Neuronal stem cell (in vitro differentiated cells): ENCODE measurements around the gene TNC.
"Not testable (repeated sequence)": the region's sequence is repeated elsewhere in the genome, so short reads cannot be mapped to it uniquely, and the experiment has no call there.

Source experiments
- DNase-seq: peaks from one replicate; pipeline ENCODE4 v3.0.0-alpha.2; 2013; ENCODE audit warnings: low spot score
- H2AFZ ChIP-seq: one replicate; pipeline ENCODE4 v1.6.1; 2013; ENCODE audit warnings: mild to moderate bottlenecking, low read length, inconsistent platforms
- H2AK5ac ChIP-seq: 2 replicates; pipeline ENCODE4 v1.6.1; 2013; ENCODE audit warnings: low read depth, mild to moderate bottlenecking, inconsistent platforms, low read length, moderate library complexity, mixed read lengths
- H2BK120ac ChIP-seq: 2 replicates; pipeline ENCODE4 v1.6.1; 2013; ENCODE audit warnings: low read depth, mild to moderate bottlenecking, inconsistent platforms, low read length, moderate library complexity, mixed read lengths
- H2BK12ac ChIP-seq: one replicate; pipeline ENCODE4 v1.6.1; 2013; ENCODE audit warnings: low read length, inconsistent platforms
- H2BK15ac ChIP-seq: 2 replicates; pipeline ENCODE4 v1.6.1; 2013; ENCODE audit warnings: mild to moderate bottlenecking, low read length, inconsistent platforms, mixed read lengths
- H2BK5ac ChIP-seq: one replicate; pipeline ENCODE4 v1.6.1; 2013; ENCODE audit warnings: inconsistent platforms, mild to moderate bottlenecking, low read length, moderate library complexity
- H3K14ac ChIP-seq: one replicate; pipeline ENCODE4 v1.6.1; 2013; ENCODE audit warnings: low read length, inconsistent platforms
- H3K18ac ChIP-seq: 2 replicates; pipeline ENCODE4 v1.6.1; 2013; ENCODE audit warnings: low read length, inconsistent platforms
- H3K23ac ChIP-seq: 2 replicates; pipeline ENCODE4 v1.6.1; 2013; ENCODE audit warnings: low read depth, mild to moderate bottlenecking, mixed read lengths, low read length, inconsistent platforms; ENCODE audit not compliant: poor library complexity
- H3K27ac ChIP-seq: replicated peaks from 3 replicates; pipeline ENCODE4 v1.5.1; 2013; ENCODE audit warnings: low read length, inconsistent platforms
- H3K27me3 ChIP-seq, 3 experiments: 2 replicates each; pipeline ENCODE4 v1.6.1; 2013; ENCODE audit warnings: low read length in 3 of 3, mild to moderate bottlenecking in 2 of 3, inconsistent platforms in 1 of 3, low read depth in 1 of 3, mixed read lengths in 1 of 3, moderate library complexity in 1 of 3; ENCODE audit not compliant: control insufficient read depth in 3 of 3, insufficient read depth in 3 of 3
- H3K36me3 ChIP-seq, 2 donors: replicated peaks in 1 of 2; 2 replicates each; pipeline ENCODE4 v1.6.1; 2013; ENCODE audit warnings: low read length in 2 of 2; ENCODE audit not compliant: control insufficient read depth in 2 of 2, insufficient read depth in 2 of 2
- H3K4ac ChIP-seq: 2 replicates; pipeline ENCODE4 v1.6.1; 2013; ENCODE audit warnings: inconsistent platforms, mild to moderate bottlenecking, low read length, moderate library complexity
- H3K4me1 ChIP-seq, 2 donors: 1 replicate in 1 of 2; 2 replicates in 1 of 2; pipeline ENCODE4 v1.6.1; 2013; ENCODE audit warnings: low read length in 2 of 2, low read depth in 1 of 2; ENCODE audit not compliant: control insufficient read depth in 2 of 2, insufficient read depth in 1 of 2
- H3K4me2 ChIP-seq: one replicate; pipeline ENCODE4 v1.6.1; 2013; ENCODE audit warnings: mild to moderate bottlenecking, low read length, inconsistent platforms; ENCODE audit not compliant: insufficient read depth, poor library complexity, severe bottlenecking
- H3K4me3 ChIP-seq, 2 donors: 2 replicates each; pipeline ENCODE4 v1.5.1; 2013; ENCODE audit warnings: low read length in 2 of 2, mild to moderate bottlenecking in 2 of 2, inconsistent platforms in 1 of 2, moderate library complexity in 1 of 2
- H3K79me1 ChIP-seq: one replicate; pipeline ENCODE4 v1.6.1; 2013; ENCODE audit warnings: low read depth, mild to moderate bottlenecking, inconsistent platforms, low read length, moderate library complexity
- H3K9ac ChIP-seq: one replicate; pipeline ENCODE4 v1.6.1; 2013; ENCODE audit warnings: mild to moderate bottlenecking, low read depth, low read length, inconsistent platforms; ENCODE audit not compliant: poor library complexity
- H3K9me3 ChIP-seq, 2 donors: replicated peaks in 1 of 2; 2 replicates each; pipeline versions ENCODE3 to v1.6.1; 2013; ENCODE audit warnings: low read length in 2 of 2, mild to moderate bottlenecking in 2 of 2, inconsistent platforms in 1 of 2, low read depth in 1 of 2, mixed read lengths in 1 of 2, moderate library complexity in 1 of 2; ENCODE audit not compliant: control insufficient read depth in 2 of 2, insufficient read depth in 1 of 2
- H4K8ac ChIP-seq: one replicate; pipeline ENCODE4 v1.6.1; 2013; ENCODE audit warnings: low read depth, mild to moderate bottlenecking, inconsistent platforms, low read length, moderate library complexity
- H4K91ac ChIP-seq: one replicate; pipeline ENCODE4 v1.6.1; 2013; ENCODE audit warnings: low read length, low read depth, mild to moderate bottlenecking, inconsistent platforms; ENCODE audit not compliant: poor library complexity
- WGBS, 2 donors: extraction: QIAGEN DNeasy Blood & Tissue Kit; methylation state at CpG; one replicate each; pipeline ENCODE4 v1.1.7; 2013; ENCODE audit warnings: missing lambda C conversion rate in 2 of 2, mixed read lengths in 1 of 2; ENCODE audit not compliant: insufficient read length in 2 of 2, insufficient replicate concordance in 1 of 2; ENCODE audit errors: extremely low coverage in 2 of 2; 5-methylcytosine and 5-hydroxymethylcytosine counted together

Gene TNC

GRCh38 chr9:115130176-115130575 is 12.2 kb upstream of the TNC start:
- H3K27ac ChIP-seq = no peak overlapping the region
- H3K23ac ChIP-seq = no peak overlapping the region
- DNase-seq = no peak
- H2BK12ac ChIP-seq = no peak overlapping the region
- H3K4me1 ChIP-seq = peaks cover 0 to 8% of the 10 kb centered on the region in 2 donors
- H3K14ac ChIP-seq = no peak overlapping the region
- no peaks in the 10 kb centered on the region for H3K27me3 ChIP-seq
- H3K79me1 ChIP-seq = no peaks in the 10 kb centered on the region
- H2AK5ac ChIP-seq = no peak overlapping the region
- H3K4ac ChIP-seq = no peak overlapping the region
- no peak overlapping the region for H2BK120ac ChIP-seq
- no peak overlapping the region for H3K18ac ChIP-seq
- no peak overlapping the region for H3K4me2 ChIP-seq
- no peak overlapping the region for H3K9ac ChIP-seq
- no peaks in the 10 kb centered on the region for H3K36me3 ChIP-seq
- H2AFZ ChIP-seq = no peak overlapping the region
- no peak overlapping the region for H2BK15ac ChIP-seq
- no peak overlapping the region for H3K4me3 ChIP-seq
- peaks cover 0 to 3% of the 10 kb centered on the region in 2 donors for H3K9me3 ChIP-seq
- H4K91ac ChIP-seq = no peak overlapping the region
- no peak overlapping the region for H4K8ac ChIP-seq
- WGBS, 2 donors = no CpG with 5 or more reads among the region's 3 CpGs
- H2BK5ac ChIP-seq = no peak overlapping the region

- not testable (repeated sequence) for H4K91ac ChIP-seq, H3K4me2 ChIP-seq, H4K8ac ChIP-seq, H2BK120ac ChIP-seq, H3K36me3 ChIP-seq, H3K4ac ChIP-seq, H2AK5ac ChIP-seq, H2BK12ac ChIP-seq, H3K14ac ChIP-seq, H3K4me1 ChIP-seq, H3K18ac ChIP-seq, H2BK5ac ChIP-seq, H3K27me3 ChIP-seq, H3K79me1 ChIP-seq, H3K23ac ChIP-seq, DNase-seq, H3K27ac ChIP-seq, H2AFZ ChIP-seq, H3K9me3 ChIP-seq, H3K9ac ChIP-seq, H3K4me3 ChIP-seq, H2BK15ac ChIP-seq
- WGBS, 2 donors = no CpG with 5 or more reads among the region's 6 CpGs
These were observed 10.8 kb upstream of the TNC start for GRCh38 chr9:115128726-115129125.

- no peak overlapping the region for H2AK5ac ChIP-seq
- no peak overlapping the region for H3K23ac ChIP-seq
- peaks cover 0 to 2% of the 10 kb centered on the region in 2 donors for H3K4me1 ChIP-seq
- no peak overlapping the region for H2BK15ac ChIP-seq
- no peak for DNase-seq
- no peak overlapping the region for H2BK5ac ChIP-seq
- no peak overlapping the region for H3K9ac ChIP-seq
- no peaks in the 10 kb centered on the region for H3K36me3 ChIP-seq
- no peak overlapping the region for H2BK120ac ChIP-seq
- H3K14ac ChIP-seq = no peak overlapping the region
- no peak overlapping the region for H3K4me2 ChIP-seq
- no peaks in the 10 kb centered on the region for H3K79me1 ChIP-seq
- H2BK12ac ChIP-seq = no peak overlapping the region
- no peak overlapping the region for H3K4ac ChIP-seq
- H2AFZ ChIP-seq = no peak overlapping the region
- H3K18ac ChIP-seq = no peak overlapping the region
- H3K27me3 ChIP-seq = no peaks in the 10 kb centered on the region
- no CpG with 5 or more reads among the region's 4 CpGs for WGBS, 2 donors
- no peak overlapping the region for H3K4me3 ChIP-seq
- H4K91ac ChIP-seq = no peak overlapping the region
- peaks cover 0 to 3% of the 10 kb centered on the region in 2 donors for H3K9me3 ChIP-seq
- no peak overlapping the region for H4K8ac ChIP-seq
- H3K27ac ChIP-seq = no peak overlapping the region
These were observed 9.3 kb upstream of the TNC start for GRCh38 chr9:115127191-115127817.

GRCh38 chr9:115126404-115126803 is 8.4 kb upstream of the TNC start:
- DNase-seq = no peak
- H3K18ac ChIP-seq = no peak overlapping the region
- no CpG with 5 or more reads among the region's 2 CpGs for WGBS, 2 donors
- H3K14ac ChIP-seq = no peak overlapping the region
- no peak overlapping the region for H3K4me2 ChIP-seq
- H3K27me3 ChIP-seq = no peaks in the 10 kb centered on the region
- no peak overlapping the region for H4K8ac ChIP-seq
- H2AFZ ChIP-seq = no peak overlapping the region
- H4K91ac ChIP-seq = no peak overlapping the region
- H3K9ac ChIP-seq = no peak overlapping the region
- no peak overlapping the region for H2AK5ac ChIP-seq
- no peak overlapping the region for H2BK12ac ChIP-seq
- no peaks in the 10 kb centered on the region for H3K79me1 ChIP-seq
- no peak overlapping the region for H3K4ac ChIP-seq
- H2BK15ac ChIP-seq = no peak overlapping the region
- H3K4me1 ChIP-seq = peaks cover 0 to 3% of the 10 kb centered on the region in 2 donors
- no peak overlapping the region for H3K27ac ChIP-seq
- no peak overlapping the region for H2BK5ac ChIP-seq
- H2BK120ac ChIP-seq = no peak overlapping the region
- H3K9me3 ChIP-seq = peaks cover 0 to 3% of the 10 kb centered on the region in 2 donors
- H3K23ac ChIP-seq = no peak overlapping the region
- H3K36me3 ChIP-seq = no peaks in the 10 kb centered on the region
- H3K4me3 ChIP-seq = no peak overlapping the region
